ENCODE measurements around the gene GP1BB.

The GP1BB gene

GRCh38 chr22:19714312-19715187, 8.8 kb upstream of the GP1BB start, which contains the start of gene SEPTIN5:
TSS of gene SEPTIN5 (plus strand) at chr22:19714503. CDS start at chr22:19714589, 86 bp downstream.
- DNase-seq (ENCODE audit: low read depth, low spot score) = no peak

- DNase-seq (ENCODE audit: low read depth, low spot score) = no peak
These were observed 8.0 kb upstream of the GP1BB start for GRCh38 chr22:19715188-19715930.

- no peak for DNase-seq (ENCODE audit: low read depth, low spot score)
These were observed 7.1 kb upstream of the GP1BB start for GRCh38 chr22:19716041-19716828.

GRCh38 chr22:19716829-19717105, 6.6 kb upstream of the GP1BB start:
- no peak for DNase-seq (ENCODE audit: low read depth, low spot score)

- DNase-seq (ENCODE audit: low read depth, low spot score) = no peak
These were observed 6.2 kb upstream of the GP1BB start for GRCh38 chr22:19717181-19717580.

GRCh38 chr22:19717691-19718455, 5.5 kb upstream of the GP1BB start:
- DNase-seq (ENCODE audit: low read depth, low spot score) = peak; percentile 57

GRCh38 chr22:19718456-19719049, 4.8 kb upstream of the GP1BB start:
- DNase-seq (ENCODE audit: low read depth, low spot score) = no peak

GRCh38 chr22:19719050-19719482, 4.3 kb upstream of the GP1BB start:
- no peak for DNase-seq (ENCODE audit: low read depth, low spot score)

- DNase-seq (ENCODE audit: low read depth, low spot score) = no peak
These were observed 3.8 kb upstream of the GP1BB start for GRCh38 chr22:19719488-19720021.

- DNase-seq (ENCODE audit: low read depth, low spot score) = no peak
These were observed 3.0 kb upstream of the GP1BB start for GRCh38 chr22:19720150-19720827.

GRCh38 chr22:19720999-19721329, 2.4 kb upstream of the GP1BB start:
- DNase-seq (ENCODE audit: low read depth, low spot score) = no peak

GRCh38 chr22:19721330-19722177, 1.8 kb upstream of the GP1BB start:
- DNase-seq (ENCODE audit: low read depth, low spot score) = no peak

- DNase-seq (ENCODE audit: low read depth, low spot score) = no peak
These were observed 959 bp upstream of the GP1BB start for GRCh38 chr22:19722178-19722981.

- no peak for DNase-seq (ENCODE audit: low read depth, low spot score)
These were observed 432 bp upstream of the GP1BB start for GRCh38 chr22:19722982-19723231.

GRCh38 chr22:19723983-19724827, 866 bp downstream of the GP1BB start:
- no peak for DNase-seq (ENCODE audit: low read depth, low spot score)

GRCh38 chr22:19724927-19725661, 1.8 kb downstream of the GP1BB start:
- no peak for DNase-seq (ENCODE audit: low read depth, low spot score)
